Right ventricle myocardium inferior (tissue), 1 donor: ENCODE measurements around the gene LRRC51. TPM values are rescaled to one million over a fixed set of nuclear protein-coding genes. Genes with fewer than 3 reads are reported as not detected.

Experiments
- ATAC-seq: fragments of 200-7000 bp; cut with Tn5 transposase; one replicate; pipeline ENCODE4 v1.9.1; 2020; ENCODE audit warnings: mild to moderate bottlenecking, moderate library complexity
- DNase-seq: peaks from one replicate; pipeline ENCODE4 v3.0.0; 2021; ENCODE audit errors: missing footprints
- intact Hi-C: fragments of 100-400 bp; cut with DNase I; formaldehyde crosslinking; loops from one replicate; pipeline ENCODE4 v1.11.0; 2022
- total RNA-seq: library from RNA; stranded (reverse); fragmentation: NEBNext Ultra II Directional; extraction: Animal tissue kit (Norgen Biotek cat#: 25700); gene quantifications from one replicate; pipeline ENCODE4 v1.2.1, GENCODE V29; 2021
- donor health status: DM: no; HTN: yes; CAD: no; lungs with severe emphysema.

The LRRC51 gene
- total RNA-seq, 1 donor from 2014 or later: 3.7 TPM

DNA sequence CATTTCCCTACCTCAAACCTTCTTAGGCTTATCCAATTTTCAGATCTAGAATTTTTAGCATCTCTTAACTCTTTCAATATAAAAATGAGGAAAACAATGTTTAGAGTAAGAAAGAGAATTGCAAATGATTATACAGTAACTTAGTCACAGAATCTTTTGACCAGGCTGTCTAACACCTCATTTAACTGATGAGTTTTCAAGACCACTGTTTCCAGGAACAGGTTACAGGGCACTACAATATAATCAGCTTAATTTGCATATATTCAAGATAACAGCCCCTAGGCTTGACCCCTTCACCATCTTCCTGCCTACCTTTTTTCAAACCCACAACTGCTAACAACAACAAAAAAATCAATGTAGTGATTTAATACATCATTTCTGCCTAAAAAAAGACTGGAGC is 13.0 kb upstream of the LRRC51 start:
- intact Hi-C loops: loop anchor here (2.0 kb wide), 1 partner anchor 15 kb away; no protein-coding TSS in a partner anchor
- ATAC-seq (no peak), DNase-seq (no peak)

DNA sequence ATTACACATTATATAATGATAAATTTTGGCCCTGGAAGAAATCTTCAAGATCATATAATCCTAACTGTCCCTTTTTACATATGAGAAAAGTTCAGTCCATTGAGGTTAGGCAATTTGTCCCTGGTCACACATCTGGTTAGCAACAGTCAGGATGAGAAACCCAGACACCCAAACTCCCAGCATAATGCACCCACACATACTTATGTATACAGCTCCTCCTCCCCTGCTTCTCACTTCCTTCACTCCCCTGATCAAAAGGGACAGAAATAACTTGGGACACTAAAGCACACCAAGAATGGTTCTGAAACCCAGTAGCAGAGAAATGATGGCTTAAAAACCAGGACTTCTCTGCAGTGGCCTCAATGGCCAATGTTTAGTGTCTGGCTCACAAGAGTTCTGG is 11.4 kb upstream of the LRRC51 start:
- ATAC-seq: peak; percentile 19
- no peak for DNase-seq
- intact Hi-C loops: no loop called here

DNA sequence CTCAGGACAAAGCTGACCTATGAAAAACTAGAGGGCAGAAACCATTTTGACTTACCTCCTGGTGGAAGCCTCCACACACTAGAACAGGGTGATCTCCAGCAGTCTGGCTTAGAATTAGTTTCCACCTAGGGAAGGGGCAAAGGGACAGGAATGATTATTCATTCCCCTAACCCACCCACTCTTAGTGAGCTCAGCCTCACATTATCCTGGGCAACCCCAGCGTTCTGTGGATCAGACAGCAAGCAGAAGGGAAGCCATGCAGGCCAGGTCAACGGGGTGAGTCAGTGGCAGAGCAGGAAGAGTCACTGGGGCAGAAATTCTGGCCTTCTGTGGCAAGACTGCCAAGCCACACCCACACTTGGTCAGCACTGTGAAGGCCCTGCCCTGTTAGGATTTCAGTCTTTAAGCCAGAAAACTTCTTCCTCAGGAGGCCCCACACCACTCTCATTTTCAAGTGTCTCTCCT is 10.8 kb upstream of the LRRC51 start:
- intact Hi-C loops: no loop called here

DNA sequence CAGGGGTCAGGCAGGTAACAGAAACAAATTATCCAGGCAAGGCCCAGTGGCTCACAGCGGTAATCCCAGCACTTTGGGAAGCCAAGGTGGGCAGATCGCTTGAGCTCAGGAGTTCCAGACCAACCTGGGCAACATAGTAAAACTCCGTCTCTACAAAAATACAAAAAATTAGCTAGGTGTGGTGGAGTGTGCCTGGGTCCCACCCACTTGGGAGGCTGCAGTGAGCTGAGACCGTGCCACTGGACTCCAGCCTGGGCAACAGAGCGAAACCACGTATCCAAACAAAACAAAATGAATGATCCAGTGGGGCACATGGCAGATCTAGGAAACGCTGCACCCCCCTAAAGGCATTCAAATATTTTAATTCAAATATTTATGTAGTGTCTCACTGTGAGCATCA is 10.2 kb upstream of the LRRC51 start:
- DNase-seq (no peak), ATAC-seq (no peak)
- intact Hi-C loops: no loop called here

More for the DNA sequence above, 10.8 kb upstream of the LRRC51 start:
- DNase-seq (peak; percentile 88), ATAC-seq (peak; percentile 96)

DNA sequence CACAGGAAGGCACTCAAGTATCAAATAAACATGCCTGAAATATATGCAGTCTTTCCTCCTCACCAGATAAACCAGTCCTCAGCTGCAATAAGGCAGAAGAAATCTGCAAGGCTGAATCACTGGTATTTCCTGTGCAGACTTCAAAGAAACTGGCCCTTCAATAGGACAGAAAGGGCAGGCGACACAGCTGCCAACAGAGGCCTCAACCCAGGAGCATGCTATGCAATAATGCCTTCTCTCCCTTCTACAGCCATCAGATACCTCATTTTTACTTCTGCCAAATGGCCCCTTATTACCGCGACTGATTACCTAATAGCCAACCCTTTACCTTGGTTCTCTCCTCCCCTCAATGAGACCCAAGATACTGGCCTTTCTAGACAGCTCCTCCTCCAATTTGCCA is 8.3 kb upstream of the LRRC51 start:
- no peak for DNase-seq
- ATAC-seq: no peak
- intact Hi-C loops: no loop called here

DNA sequence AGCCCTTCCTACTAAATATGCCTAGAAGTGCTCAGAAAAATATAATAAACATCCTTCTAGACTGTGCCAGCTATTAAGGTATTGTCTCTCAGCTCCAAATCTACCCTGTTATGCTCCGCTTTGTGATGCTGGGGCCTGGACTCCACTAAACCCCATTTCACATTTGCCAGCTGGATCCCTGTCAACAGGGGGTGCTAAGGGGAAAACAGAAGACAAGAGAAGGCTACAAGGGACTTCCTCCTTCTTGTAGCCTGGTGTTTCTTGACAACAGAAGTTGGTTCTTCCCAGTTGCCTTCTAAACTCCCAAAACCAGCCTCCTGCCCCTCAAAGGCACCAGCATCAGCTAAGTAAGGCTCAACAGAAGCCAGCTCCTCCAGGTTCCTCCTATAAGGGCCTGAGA is 5.5 kb upstream of the LRRC51 start:
- intact Hi-C loops: no loop called here

DNA sequence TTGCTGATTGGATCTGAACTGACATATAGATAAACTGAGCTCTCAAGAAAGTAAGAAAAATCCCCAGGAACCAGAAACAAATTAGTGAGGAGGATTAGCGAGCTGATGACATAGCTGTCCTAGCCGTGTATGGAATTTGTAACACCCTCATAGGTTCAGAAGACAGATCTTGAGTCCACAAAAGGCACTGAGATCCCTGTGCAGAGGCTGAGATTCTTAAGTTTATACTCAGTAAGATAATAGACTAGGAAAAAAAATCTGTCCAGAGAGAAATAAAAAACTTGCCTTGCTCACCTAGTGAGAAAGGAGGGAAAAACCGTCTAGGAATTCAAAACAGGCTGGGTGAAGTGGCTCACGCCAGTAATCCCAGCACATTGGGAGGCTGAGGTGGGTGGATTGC is 4.9 kb upstream of the LRRC51 start:
- DNase-seq: no peak
- no peak for ATAC-seq
- intact Hi-C loops: no loop called here

More for the DNA sequence above, 5.5 kb upstream of the LRRC51 start:
- DNase-seq (no peak), ATAC-seq (no peak)

DNA sequence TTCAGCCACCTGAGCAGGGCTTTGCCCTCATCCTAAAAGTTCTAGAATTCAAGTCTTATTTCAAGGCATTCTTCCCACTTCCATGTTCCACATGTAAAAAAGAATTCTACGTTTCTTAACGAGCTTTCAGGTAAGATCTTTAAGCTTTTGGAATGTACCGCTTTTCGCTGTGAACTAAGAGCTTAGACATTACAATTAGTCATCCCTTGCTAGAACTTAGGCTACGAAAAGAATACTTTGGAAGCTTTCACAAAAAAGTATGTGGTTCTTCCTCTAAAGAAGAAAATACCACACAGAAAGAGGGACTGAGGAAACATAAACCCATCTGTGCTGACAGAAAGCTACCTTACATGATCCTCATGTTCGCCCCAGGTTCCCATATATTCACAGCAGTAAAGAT is 2.2 kb upstream of the LRRC51 start:
- intact Hi-C loops: no loop called here
- no peak for ATAC-seq
- no peak for DNase-seq

DNA sequence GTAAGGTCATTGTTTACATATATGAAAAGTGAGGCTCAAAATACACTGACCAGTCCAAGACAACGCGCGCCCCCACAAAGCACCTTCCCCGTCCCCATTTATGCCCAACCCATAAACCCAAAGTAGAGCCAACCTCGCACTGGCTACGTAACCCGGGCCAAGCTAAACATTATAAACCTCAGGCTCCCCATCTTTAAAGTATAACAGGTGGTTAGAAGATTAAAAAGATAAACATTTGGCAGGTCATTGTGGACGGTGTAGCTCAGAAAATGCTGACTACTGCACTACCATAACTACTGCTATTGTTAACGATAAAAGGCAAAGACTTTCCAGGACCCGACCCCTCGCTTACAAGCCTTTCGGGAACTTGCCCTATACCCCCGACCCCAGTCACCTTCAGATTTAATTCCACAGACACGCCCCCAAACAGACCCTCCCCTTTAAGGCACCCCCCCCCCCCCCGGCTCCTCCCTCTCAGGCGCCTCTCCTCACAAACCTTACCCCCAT is 778 bp upstream of the LRRC51 start:
- ATAC-seq (peak; percentile 2), DNase-seq (no peak)

DNA sequence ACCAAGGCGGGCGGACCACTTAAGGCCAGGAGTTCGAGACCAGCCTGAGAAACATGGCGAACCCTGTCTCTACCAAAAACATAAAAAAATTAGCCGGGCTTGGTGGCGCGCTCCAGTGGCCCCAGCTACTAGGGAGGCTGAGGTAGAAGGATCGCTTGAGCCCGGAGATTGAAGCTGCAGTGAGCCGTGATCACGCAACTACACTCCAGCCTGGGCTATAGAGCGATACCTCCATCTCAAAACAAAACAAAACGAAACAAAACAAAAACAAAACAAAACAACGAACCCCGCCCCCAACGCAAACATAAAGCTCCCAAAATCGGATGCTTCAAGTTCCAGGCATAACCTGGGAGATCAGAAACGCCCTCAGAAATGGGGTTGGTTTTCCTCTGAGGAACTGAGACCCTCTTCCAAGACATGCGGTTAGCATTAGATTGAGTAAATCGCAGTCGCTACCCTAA is 564 bp downstream of the LRRC51 start:
- no peak for ATAC-seq
- intact Hi-C loops: no loop called here
- DNase-seq: no peak

More for the DNA sequence above, 778 bp upstream of the LRRC51 start:
- intact Hi-C loops: loop anchor here (1.0 kb wide), 2 partner anchors 32 to 39 kb away; partner anchors contain the start of gene ANAPC15

DNA sequence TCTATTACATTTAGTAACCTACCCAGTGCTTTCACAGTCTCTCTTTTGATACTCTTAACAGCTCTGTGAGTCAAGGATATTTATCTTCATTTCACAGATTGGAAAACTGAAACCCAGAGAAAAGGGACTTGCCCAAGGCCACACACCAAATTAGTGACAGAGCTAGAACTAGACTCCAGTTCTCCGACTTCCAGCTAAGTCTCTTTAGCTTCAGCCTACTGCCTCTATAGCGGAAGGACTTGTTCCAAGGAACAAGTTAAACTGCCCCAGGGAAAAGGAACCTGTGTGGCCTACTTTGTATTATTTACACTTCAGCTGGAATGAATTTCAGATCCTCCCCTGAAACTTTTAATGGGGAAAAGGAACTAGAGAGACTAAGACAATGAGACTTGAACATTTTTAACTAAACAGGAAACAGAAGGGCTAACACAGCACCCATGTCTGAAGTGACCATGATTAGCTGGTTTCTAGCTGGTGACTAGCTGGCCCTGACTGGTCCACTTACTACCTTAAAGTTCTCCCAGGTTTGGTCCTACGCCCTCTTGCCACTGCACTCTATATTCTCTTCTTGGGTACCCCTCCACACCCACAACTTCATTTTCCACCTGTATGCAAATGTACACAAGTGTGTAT is 1.3 kb downstream of the LRRC51 start:
- ATAC-seq (no peak), DNase-seq (no peak)
- intact Hi-C loops: no loop called here

DNA sequence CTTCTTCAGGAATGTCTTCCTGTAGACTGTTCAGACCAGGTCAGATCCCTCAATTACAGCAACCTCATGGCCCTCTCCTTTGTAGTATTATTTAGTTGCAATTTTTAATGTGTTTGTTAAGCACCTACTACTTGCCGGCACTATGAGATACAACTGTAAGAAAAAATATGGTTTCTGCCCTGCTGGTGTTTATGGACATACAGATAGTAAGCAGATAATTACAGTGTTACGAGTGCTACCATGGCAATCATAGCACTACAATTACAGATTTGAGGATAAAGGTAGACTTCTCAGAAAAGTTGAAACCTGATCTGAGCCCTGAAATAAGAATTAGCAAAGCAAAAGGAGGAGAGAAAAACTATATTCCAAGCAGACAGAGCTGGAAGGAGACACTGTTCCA is 2.8 kb downstream of the LRRC51 start:
- ATAC-seq (no peak), DNase-seq (no peak)
- intact Hi-C loops: no loop called here

DNA sequence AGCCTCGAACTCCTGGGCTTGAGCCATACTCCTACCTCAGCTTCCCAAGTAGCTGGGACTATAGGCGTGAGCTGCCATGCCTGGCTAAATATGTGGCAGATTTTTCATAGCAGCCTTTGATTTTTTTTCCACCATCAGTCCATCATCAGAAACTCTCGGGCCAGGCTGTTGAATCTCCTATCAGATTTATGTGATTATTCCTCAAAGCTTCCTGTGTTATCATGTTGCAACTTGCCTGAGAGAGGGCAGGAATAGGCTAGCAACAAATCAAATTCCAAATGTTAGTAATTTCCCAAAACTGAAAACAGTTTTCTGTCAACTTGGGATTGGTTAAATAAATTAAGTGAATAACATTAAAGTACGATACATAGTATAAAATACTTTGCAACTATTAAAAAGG is 3.4 kb downstream of the LRRC51 start:
- intact Hi-C loops: no loop called here
- ATAC-seq: no peak
- DNase-seq: no peak

DNA sequence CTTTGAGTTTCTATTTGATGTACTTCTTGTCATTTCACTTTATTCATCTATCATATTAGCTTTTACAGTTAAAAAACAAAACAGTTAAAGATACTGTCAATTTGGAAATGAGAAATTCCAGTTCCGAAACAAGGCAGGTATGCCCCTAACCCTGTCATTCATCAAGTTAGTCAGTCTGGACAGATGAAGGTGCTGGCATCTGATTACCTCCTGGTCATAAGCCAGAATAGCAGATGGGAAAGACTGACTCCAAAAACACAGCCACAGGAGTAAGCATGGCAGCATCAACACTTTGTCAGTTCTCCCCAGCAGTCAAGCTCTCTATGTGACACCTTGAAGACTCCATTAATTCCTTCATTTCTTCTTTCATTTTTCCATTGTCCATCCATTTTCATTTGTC is 4.3 kb downstream of the LRRC51 start:
- intact Hi-C loops: no loop called here
- DNase-seq: no peak
- no peak for ATAC-seq

DNA sequence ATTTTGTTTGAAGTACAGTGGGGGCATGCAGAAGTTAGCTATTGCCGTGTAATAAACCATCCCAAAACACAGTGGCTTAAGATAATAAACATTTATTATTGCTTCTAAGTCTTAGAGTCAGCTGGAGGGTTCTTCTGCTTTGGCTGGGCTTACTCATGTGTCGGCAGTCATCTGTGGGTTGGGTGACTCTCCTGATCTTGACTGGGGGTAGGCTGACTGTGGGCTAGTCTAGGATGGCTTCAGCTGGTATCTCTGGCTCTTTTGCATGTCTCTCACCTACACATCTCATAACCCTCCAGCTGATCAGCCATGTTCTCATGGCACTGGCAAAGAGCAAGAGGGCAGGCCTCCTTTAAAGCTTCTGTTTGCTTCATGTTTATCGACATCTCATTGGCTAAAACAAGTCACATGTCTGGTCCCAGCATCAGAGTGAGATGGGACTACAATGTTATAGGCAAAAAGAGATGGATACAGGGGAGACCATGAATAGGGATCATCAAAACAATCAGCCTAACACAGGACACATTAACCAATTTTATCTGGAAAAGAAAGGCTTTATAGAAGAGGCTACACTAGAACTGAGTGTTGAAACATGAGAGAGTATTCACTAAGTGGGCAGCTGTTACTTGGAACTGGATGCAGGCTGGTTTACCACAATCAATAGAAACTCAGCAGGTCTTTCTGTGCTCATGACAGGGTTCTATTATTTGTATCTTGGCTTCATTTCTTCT is 5.1 kb downstream of the LRRC51 start:
- intact Hi-C loops: no loop called here
- ATAC-seq (no peak), DNase-seq (no peak)

DNA sequence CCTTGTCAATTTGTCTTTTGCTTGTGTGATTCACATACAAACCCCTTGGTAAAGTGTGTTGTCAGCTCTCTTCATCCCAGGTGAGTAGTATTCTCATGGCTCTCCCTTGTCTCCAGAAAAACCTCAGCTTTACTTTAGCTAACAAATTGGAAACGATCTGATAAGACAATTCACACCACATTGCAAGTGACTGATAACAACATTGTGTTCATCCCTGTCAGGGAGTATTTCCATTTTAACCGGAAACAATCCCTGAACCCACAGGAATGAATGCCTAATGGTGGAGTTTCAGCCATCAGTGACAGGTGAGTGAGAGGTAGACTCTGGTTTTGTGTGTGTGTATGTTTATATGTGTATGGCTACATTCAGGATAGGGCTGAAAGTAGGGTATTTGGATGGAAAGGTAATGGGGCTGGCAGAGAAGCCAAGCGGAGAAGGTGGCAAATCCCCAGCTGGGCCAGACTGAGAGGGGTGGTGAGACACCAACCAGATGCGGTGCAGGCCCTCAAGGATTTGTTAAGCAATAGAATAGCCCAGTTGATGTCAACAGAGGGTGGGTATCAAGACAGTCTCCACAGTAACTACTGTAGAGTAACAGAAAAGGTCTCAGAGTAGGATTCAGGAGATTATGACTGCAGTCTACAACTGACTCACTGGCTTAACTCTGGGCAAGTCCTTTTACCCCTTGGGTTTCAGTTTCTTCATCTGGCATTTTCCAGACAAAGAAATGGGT is 7.6 kb downstream of the LRRC51 start:
- ATAC-seq (no peak), DNase-seq (no peak)
- intact Hi-C loops: no loop called here

DNA sequence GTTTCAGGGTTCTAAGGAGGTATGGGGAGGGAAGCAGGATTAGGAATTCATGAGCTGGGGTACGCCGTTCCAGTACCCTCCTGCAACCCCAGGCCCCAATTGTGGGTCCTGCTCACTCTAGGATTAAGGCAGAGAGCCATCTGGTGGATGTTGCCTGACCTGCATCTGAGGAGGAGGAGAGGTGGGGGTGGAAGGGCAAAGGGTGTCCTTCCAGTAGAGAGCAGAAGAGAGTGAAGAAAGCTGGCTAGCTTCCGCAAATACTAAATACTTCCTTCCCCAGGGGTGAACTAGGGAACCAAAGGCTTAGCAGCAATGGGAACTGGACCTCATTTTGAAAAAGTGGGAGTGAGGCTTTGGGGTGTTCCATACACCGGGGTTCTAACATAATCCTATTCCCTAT is 10.6 kb downstream of the LRRC51 start:
- ATAC-seq: peak; percentile 89
- intact Hi-C loops: loop anchor here (1.0 kb wide), 1 partner anchor 66 kb away; no protein-coding TSS in a partner anchor
- peak; percentile 76 for DNase-seq

DNA sequence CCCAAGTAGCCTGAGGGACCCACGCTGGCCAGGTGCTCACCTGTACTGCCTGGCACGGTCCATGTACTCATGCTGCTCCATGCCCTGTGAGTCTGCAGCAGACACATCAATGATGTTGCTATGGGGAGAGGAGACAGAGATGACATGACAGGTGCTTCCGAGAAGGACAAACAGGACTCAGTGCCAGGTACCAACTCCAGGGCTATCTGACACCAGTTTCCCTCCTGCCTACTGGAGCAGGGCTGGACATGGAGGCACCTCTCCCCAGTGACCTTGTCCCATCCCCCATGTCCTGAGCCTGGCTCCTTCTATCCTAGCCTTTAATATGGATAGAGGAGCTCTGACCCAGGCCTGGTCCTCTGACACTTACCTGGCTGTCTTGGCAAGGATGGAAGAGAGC is 18.1 kb downstream of the LRRC51 start:
- intact Hi-C loops: no loop called here
- no peak for ATAC-seq

DNA sequence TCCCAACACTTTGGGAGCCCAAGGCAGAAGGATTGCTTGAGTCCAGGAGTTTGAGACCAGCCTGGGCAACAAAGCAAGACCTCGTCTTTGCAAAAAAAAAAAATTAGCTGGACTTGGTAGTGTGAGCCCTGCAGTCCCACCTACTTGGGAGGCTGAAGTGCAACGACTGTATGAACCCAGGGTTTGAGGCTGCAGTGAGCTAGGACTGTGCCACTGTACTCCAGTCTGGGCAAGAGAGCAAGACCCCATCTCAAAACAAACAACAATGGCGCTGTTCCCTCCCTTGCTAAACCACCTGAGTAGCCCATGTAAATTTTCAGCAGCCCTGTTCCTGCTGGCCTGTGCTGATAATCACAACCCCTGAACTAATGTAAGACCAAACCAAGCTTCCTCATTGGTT is 19.4 kb downstream of the LRRC51 start:
- no peak for DNase-seq
- intact Hi-C loops: no loop called here
- ATAC-seq: no peak

More for the DNA sequence above, 18.1 kb downstream of the LRRC51 start:
- DNase-seq: no peak
